Stimulated activated naive CD8-positive, alpha-beta T cell treated with anti-CD3 and anti-CD28 coated beads, Interleukin-15, Interleukin-2, amounts not matched to agents 100 ng/mL and 50 ng/mL, for 24 hours (primary cell): ENCODE measurements around the gene UBIAD1.

Experiments used
- H3K27ac Mint-ChIP-seq: one replicate; pipeline ENCODE4 v1.8.0; 2021; ENCODE audit warnings: mild to moderate bottlenecking, mixed read lengths
- H3K27me3 Mint-ChIP-seq: one replicate; pipeline ENCODE4 v1.8.0; 2021; ENCODE audit warnings: mixed read lengths
- H3K36me3 Mint-ChIP-seq: one replicate; pipeline ENCODE4 v1.8.0; 2021; ENCODE audit warnings: low read depth, mixed read lengths
- H3K4me1 Mint-ChIP-seq: one replicate; pipeline ENCODE4 v1.8.0; 2021; ENCODE audit warnings: low read depth, mixed read lengths
- H3K4me3 Mint-ChIP-seq: one replicate; pipeline ENCODE4 v1.8.0; 2021; ENCODE audit warnings: mild to moderate bottlenecking, mixed read lengths
- H3K9me3 Mint-ChIP-seq: one replicate; pipeline ENCODE4 v1.8.0; 2021; ENCODE audit warnings: mixed read lengths

The UBIAD1 gene

GRCh38 chr1:11316701-11317100 lies 43.7 kb downstream of the UBIAD1 start:
- Mint-ChIP-seq H3K4me1 (no peaks in the 10 kb centered on the region), H3K9me3 (no peaks in the 10 kb centered on the region), H3K36me3 (no peaks in the 10 kb centered on the region), H3K4me3 (no peak overlapping the region), H3K27me3 (no peaks in the 10 kb centered on the region), H3K27ac (no peak overlapping the region)

GRCh38 chr1:11318982-11319381 lies 46.0 kb downstream of the UBIAD1 start:
- no peaks in the 10 kb centered on the region for H3K4me1 Mint-ChIP-seq
- no peak overlapping the region for H3K27ac Mint-ChIP-seq
- H3K9me3 Mint-ChIP-seq, result no peaks in the 10 kb centered on the region
- no peaks in the 10 kb centered on the region for H3K27me3 Mint-ChIP-seq
- H3K36me3 Mint-ChIP-seq, result no peaks in the 10 kb centered on the region
- H3K4me3 Mint-ChIP-seq, result no peak overlapping the region

GRCh38 chr1:11320153-11320936 lies 47.3 kb downstream of the UBIAD1 start:
- H3K9me3 Mint-ChIP-seq, result no peaks in the 10 kb centered on the region
- H3K4me1 Mint-ChIP-seq, result no peaks in the 10 kb centered on the region
- H3K27me3 Mint-ChIP-seq, result no peaks in the 10 kb centered on the region
- H3K27ac Mint-ChIP-seq, result no peak overlapping the region
- no peak overlapping the region for H3K4me3 Mint-ChIP-seq
- no peaks in the 10 kb centered on the region for H3K36me3 Mint-ChIP-seq

- Mint-ChIP-seq H3K36me3 (no peaks in the 10 kb centered on the region), H3K4me1 (no peaks in the 10 kb centered on the region), H3K4me3 (no peak overlapping the region), H3K27ac (no peak overlapping the region), H3K9me3 (no peaks in the 10 kb centered on the region), H3K27me3 (no peaks in the 10 kb centered on the region)
Measured at GRCh38 chr1:11321656-11322491, 48.9 kb downstream of the UBIAD1 start.

GRCh38 chr1:11324567-11325165 lies 51.7 kb downstream of the UBIAD1 start:
- Mint-ChIP-seq H3K27me3 (no peaks in the 10 kb centered on the region), H3K4me1 (no peaks in the 10 kb centered on the region), H3K4me3 (no peak overlapping the region), H3K36me3 (no peaks in the 10 kb centered on the region), H3K9me3 (no peaks in the 10 kb centered on the region), H3K27ac (no peak overlapping the region)

- Mint-ChIP-seq H3K27ac (no peak overlapping the region), H3K9me3 (no peaks in the 10 kb centered on the region), H3K36me3 (no peaks in the 10 kb centered on the region), H3K4me1 (no peaks in the 10 kb centered on the region), H3K4me3 (no peak overlapping the region), H3K27me3 (no peaks in the 10 kb centered on the region)
Measured at GRCh38 chr1:11326070-11326469, 53.1 kb downstream of the UBIAD1 start.

GRCh38 chr1:11328444-11328843 lies 55.4 kb downstream of the UBIAD1 start:
- Mint-ChIP-seq H3K27me3 (no peaks in the 10 kb centered on the region), H3K4me3 (no peak overlapping the region), H3K27ac (no peak overlapping the region), H3K4me1 (no peaks in the 10 kb centered on the region), H3K36me3 (no peaks in the 10 kb centered on the region), H3K9me3 (no peaks in the 10 kb centered on the region)

GRCh38 chr1:11330411-11330810 lies 57.4 kb downstream of the UBIAD1 start:
- Mint-ChIP-seq H3K27me3 (no peaks in the 10 kb centered on the region), H3K4me3 (no peak overlapping the region), H3K9me3 (no peaks in the 10 kb centered on the region), H3K36me3 (no peaks in the 10 kb centered on the region), H3K4me1 (no peaks in the 10 kb centered on the region), H3K27ac (no peak overlapping the region)

- Mint-ChIP-seq H3K4me1 (no peaks in the 10 kb centered on the region), H3K4me3 (no peak overlapping the region), H3K27me3 (no peaks in the 10 kb centered on the region), H3K9me3 (no peaks in the 10 kb centered on the region), H3K36me3 (no peaks in the 10 kb centered on the region), H3K27ac (no peak overlapping the region)
Measured at GRCh38 chr1:11331036-11331944, 58.3 kb downstream of the UBIAD1 start.

- no peaks in the 10 kb centered on the region for H3K36me3 Mint-ChIP-seq
- H3K4me3 Mint-ChIP-seq, result no peak overlapping the region
- H3K27me3 Mint-ChIP-seq, result no peaks in the 10 kb centered on the region
- H3K9me3 Mint-ChIP-seq, result no peaks in the 10 kb centered on the region
- no peak overlapping the region for H3K27ac Mint-ChIP-seq
- H3K4me1 Mint-ChIP-seq, result no peaks in the 10 kb centered on the region
Measured at GRCh38 chr1:11331945-11332546, 59.0 kb downstream of the UBIAD1 start.

- no peak overlapping the region for H3K4me3 Mint-ChIP-seq
- H3K9me3 Mint-ChIP-seq, result no peaks in the 10 kb centered on the region
- H3K36me3 Mint-ChIP-seq, result no peaks in the 10 kb centered on the region
- no peaks in the 10 kb centered on the region for H3K4me1 Mint-ChIP-seq
- peaks cover 5% of the 10 kb centered on the region for H3K27me3 Mint-ChIP-seq
- no peak overlapping the region for H3K27ac Mint-ChIP-seq
Measured at GRCh38 chr1:11333631-11334030, 60.6 kb downstream of the UBIAD1 start.

- H3K27me3 Mint-ChIP-seq, result peaks cover 11% of the 10 kb centered on the region
- H3K27ac Mint-ChIP-seq, result no peak overlapping the region
- no peaks in the 10 kb centered on the region for H3K36me3 Mint-ChIP-seq
- H3K4me3 Mint-ChIP-seq, result no peak overlapping the region
- no peaks in the 10 kb centered on the region for H3K4me1 Mint-ChIP-seq
- no peaks in the 10 kb centered on the region for H3K9me3 Mint-ChIP-seq
Measured at GRCh38 chr1:11334261-11334804, 61.3 kb downstream of the UBIAD1 start.

GRCh38 chr1:11334821-11335220 lies 61.8 kb downstream of the UBIAD1 start:
- peaks cover 16% of the 10 kb centered on the region for H3K27me3 Mint-ChIP-seq
- no peaks in the 10 kb centered on the region for H3K9me3 Mint-ChIP-seq
- no peaks in the 10 kb centered on the region for H3K36me3 Mint-ChIP-seq
- no peaks in the 10 kb centered on the region for H3K4me1 Mint-ChIP-seq
- H3K4me3 Mint-ChIP-seq, result no peak overlapping the region
- H3K27ac Mint-ChIP-seq, result no peak overlapping the region
